Spinal cord (tissue), 10 donors: ENCODE results near the gene OSBPL10. TPM values are rescaled to one million over a fixed set of nuclear protein-coding genes. Genes with fewer than 3 reads are reported as not detected.

Experiments
- DNase-seq, 6 donors: peaks; one replicate each; pipeline versions ENCODE4 v3.0.0 to v3.0.0-alpha.2; 2013 to 2015; ENCODE audit warnings: low spot score in 6 of 6, low read depth in 4 of 6
- H3K27ac ChIP-seq: one replicate; pipeline ENCODE4 v1.5.1; 2013; ENCODE audit warnings: low read depth, low read length, control low read depth
- H3K27me3 ChIP-seq: one replicate; pipeline ENCODE4 v1.6.1; 2013; ENCODE audit warnings: low read length; ENCODE audit not compliant: control insufficient read depth, insufficient read depth
- H3K36me3 ChIP-seq: one replicate; pipeline ENCODE4 v1.6.1; 2013; ENCODE audit warnings: low read length; ENCODE audit not compliant: control insufficient read depth, insufficient read depth
- H3K4me1 ChIP-seq: one replicate; pipeline ENCODE4 v1.6.1; 2013; ENCODE audit warnings: low read length; ENCODE audit not compliant: control insufficient read depth, insufficient read depth
- H3K4me3 ChIP-seq: one replicate; pipeline ENCODE4 v1.5.1; 2013; ENCODE audit warnings: low read depth, low read length, control low read depth
- H3K9me3 ChIP-seq: one replicate; pipeline ENCODE4 v1.6.1; 2013; ENCODE audit warnings: low read length; ENCODE audit not compliant: control insufficient read depth, insufficient read depth
- WGBS: methylation state at CpG from one replicate; pipeline ENCODE4 v1.1.5; 2013; ENCODE audit warnings: missing lambda C conversion rate; ENCODE audit not compliant: insufficient coverage; 5-methylcytosine and 5-hydroxymethylcytosine counted together
- polyA plus RNA-seq, 2 donors: library from polyadenylated mRNA; unstranded; fragments of 120-200 nt; gene quantifications; one replicate each; pipeline ENCODE4 v1.2.1, GENCODE V29; 2013; ENCODE audit not compliant: insufficient read length in 2 of 2
- total RNA-seq, 2 donors: library from RNA; depleted of rRNA in 1 of 2; stranded (reverse); fragments of 120-200 nt in 1 of 2; fragments of >200 nt in 1 of 2; gene quantifications; one replicate each; pipeline versions ENCODE4 v1.2.3 to v1.2.4, GENCODE V29; 2013 to 2014
- donor health status: healthy.

OSBPL10 gene
- total and polyA plus RNA-seq, 4 donors, result 6.2 to 10.5 (median 7.1) TPM

- Histone ChIP-seq H3K27ac (no peak overlapping the region), H3K36me3 (no peaks in the 10 kb centered on the region), H3K9me3 (no peaks in the 10 kb centered on the region), H3K4me1 (no peaks in the 10 kb centered on the region), H3K27me3 (no peaks in the 10 kb centered on the region), H3K4me3 (no peak overlapping the region)
- no peak for DNase-seq
- WGBS, result no CpG with 5 or more reads among the region's 1 CpG
Observed at GRCh38 chr3:31906182-31906581, 74.9 kb downstream of the OSBPL10 start.

GRCh38 chr3:31903686-31904431 lies 77.2 kb downstream of the OSBPL10 start:
- DNase-seq, result no peak
- no peaks in the 10 kb centered on the region for H3K36me3 ChIP-seq
- H3K4me1 ChIP-seq, result no peaks in the 10 kb centered on the region
- WGBS, result 63% methylated on average over 5 of the region's 7 CpGs
- H3K4me3 ChIP-seq, result no peak overlapping the region
- no peaks in the 10 kb centered on the region for H3K9me3 ChIP-seq
- no peak overlapping the region for H3K27ac ChIP-seq
- no peaks in the 10 kb centered on the region for H3K27me3 ChIP-seq

GRCh38 chr3:31900583-31900982 lies 80.5 kb downstream of the OSBPL10 start:
- no peaks in the 10 kb centered on the region for H3K9me3 ChIP-seq
- no peak overlapping the region for H3K27ac ChIP-seq
- DNase-seq, result no peak
- H3K27me3 ChIP-seq, result no peaks in the 10 kb centered on the region
- no peaks in the 10 kb centered on the region for H3K36me3 ChIP-seq
- no peak overlapping the region for H3K4me3 ChIP-seq
- no peaks in the 10 kb centered on the region for H3K4me1 ChIP-seq

- WGBS, result 71% methylated on average over 5 of the region's 6 CpGs
- no peak overlapping the region for H3K27ac ChIP-seq
- H3K4me3 ChIP-seq, result no peak overlapping the region
- H3K9me3 ChIP-seq, result no peaks in the 10 kb centered on the region
- no peaks in the 10 kb centered on the region for H3K36me3 ChIP-seq
- no peaks in the 10 kb centered on the region for H3K27me3 ChIP-seq
- DNase-seq, result no peak
- H3K4me1 ChIP-seq, result no peaks in the 10 kb centered on the region
Observed at GRCh38 chr3:31896648-31897433, 84.2 kb downstream of the OSBPL10 start.

GRCh38 chr3:31896026-31896425 lies 85.0 kb downstream of the OSBPL10 start:
- Histone ChIP-seq H3K27me3 (no peaks in the 10 kb centered on the region), H3K4me1 (no peaks in the 10 kb centered on the region), H3K27ac (no peak overlapping the region), H3K4me3 (no peak overlapping the region), H3K9me3 (no peaks in the 10 kb centered on the region), H3K36me3 (no peaks in the 10 kb centered on the region)
- DNase-seq, result no peak
- no CpG with 5 or more reads among the region's 1 CpG for WGBS

- WGBS, result 86% methylated on average over 1 of the region's 2 CpGs
- no peaks in the 10 kb centered on the region for H3K9me3 ChIP-seq
- no peak overlapping the region for H3K4me3 ChIP-seq
- no peaks in the 10 kb centered on the region for H3K4me1 ChIP-seq
- H3K27me3 ChIP-seq, result no peaks in the 10 kb centered on the region
- no peak for DNase-seq
- no peak overlapping the region for H3K27ac ChIP-seq
- no peaks in the 10 kb centered on the region for H3K36me3 ChIP-seq
Observed at GRCh38 chr3:31895471-31895870, 85.6 kb downstream of the OSBPL10 start.

GRCh38 chr3:31892916-31893573 lies 88.0 kb downstream of the OSBPL10 start:
- Histone ChIP-seq H3K27ac (no peak overlapping the region), H3K27me3 (no peaks in the 10 kb centered on the region), H3K9me3 (peaks cover 2% of the 10 kb centered on the region), H3K4me3 (no peak overlapping the region), H3K4me1 (no peaks in the 10 kb centered on the region), H3K36me3 (no peaks in the 10 kb centered on the region)
- WGBS, result 74% methylated on average over 4 of the region's 4 CpGs
- no peak for DNase-seq

GRCh38 chr3:31892500-31892899 lies 88.6 kb downstream of the OSBPL10 start:
- H3K36me3 ChIP-seq, result no peaks in the 10 kb centered on the region
- no peaks in the 10 kb centered on the region for H3K4me1 ChIP-seq
- peaks cover 3% of the 10 kb centered on the region for H3K9me3 ChIP-seq
- DNase-seq, result no peak
- H3K4me3 ChIP-seq, result no peak overlapping the region
- 90% methylated on average over 5 of the region's 5 CpGs for WGBS
- H3K27me3 ChIP-seq, result no peaks in the 10 kb centered on the region
- no peak overlapping the region for H3K27ac ChIP-seq

GRCh38 chr3:31891876-31892455 lies 89.1 kb downstream of the OSBPL10 start:
- Histone ChIP-seq H3K4me1 (no peaks in the 10 kb centered on the region), H3K27me3 (no peaks in the 10 kb centered on the region), H3K36me3 (no peaks in the 10 kb centered on the region), H3K9me3 (peaks cover 3% of the 10 kb centered on the region), H3K4me3 (no peak overlapping the region), H3K27ac (no peak overlapping the region)
- WGBS, result 86% methylated on average over 10 of the region's 11 CpGs
- DNase-seq, result no peak
